K562 (cell line): ENCODE measurements around the gene EMILIN1. TPM values are rescaled to one million over a fixed set of nuclear protein-coding genes. Genes with fewer than 3 reads are reported as not detected.

Source experiments
- BDP1 ChIP-seq: IDR thresholded peaks from 3 replicates; pipeline ENCODE4 v1.6.1; 2011; ENCODE audit not compliant: insufficient read length, insufficient read depth
- ELK1 ChIP-seq: sonication (generic); formaldehyde crosslinking; IDR thresholded peaks from 2 replicates; pipeline ENCODE4 v1.8.1; 2022; ENCODE audit warnings: missing genetic modification reagents
- HDAC2 ChIP-seq: fragments of 450-650 bp; IDR thresholded peaks from 2 replicates; pipeline ENCODE4 v1.6.1; 2016; ENCODE audit warnings: mild to moderate bottlenecking
- HSF4 ChIP-seq: fragments of 250-450 bp; sonication (Bioruptor Pico); IDR thresholded peaks from 2 replicates; pipeline ENCODE4 v2.1.2; 2022; ENCODE audit warnings: mild to moderate bottlenecking, moderate library complexity, borderline replicate concordance
- L3MBTL2 ChIP-seq: fragments of 450-650 bp; IDR thresholded peaks from 2 replicates; pipeline ENCODE4 v1.6.1; 2016; ENCODE audit warnings: mild to moderate bottlenecking, moderate library complexity
- NCOA1 ChIP-seq: fragments of 450-650 bp; IDR thresholded peaks from 2 replicates; pipeline ENCODE4 v1.6.1; 2016; ENCODE audit warnings: low read depth
- SMARCA4 ChIP-seq: fragments of 450-650 bp; IDR thresholded peaks from 2 replicates; pipeline ENCODE4 v1.6.1; 2016
- TBL1XR1 ChIP-seq, 2 experiments: IDR thresholded peaks; 2 replicates each; pipeline ENCODE4 v1.6.1; 2012; ENCODE audit warnings: improper control_type of control experiment in 2 of 2, low read length in 2 of 2, mild to moderate bottlenecking in 1 of 2
- TEAD1 ChIP-seq, 2 experiments: fragments of 450-650 bp in 1 of 2; sonication (generic) in 1 of 2; formaldehyde crosslinking; IDR thresholded peaks; 2 replicates each; pipeline versions ENCODE4 v1.4.0 to v1.8.0; 2020 to 2022; ENCODE audit warnings: mild to moderate bottlenecking in 2 of 2, missing genetic modification reagents in 1 of 2
- ZNF592 ChIP-seq: fragments of 450-650 bp; IDR thresholded peaks from 2 replicates; pipeline ENCODE4 v1.6.1; 2017; ENCODE audit warnings: antibody characterized with exemption, mild to moderate bottlenecking
- polyA plus RNA-seq, 8 experiments: library from polyadenylated mRNA; depleted of rRNA in 4 of 8; stranded (reverse) in 5 of 8; unstranded in 3 of 8; fragments of >200 nt; fragmentation: Nextera tagmentation in 2 of 8; fragmentation: Illumina TruSeq in 1 of 8; extraction: Ambion mirVana in 2 of 8; extraction: Trizol in 1 of 8; gene quantifications; 2 replicates each; pipeline versions ENCODE4 v1.2.1 to v1.2.3, GENCODE V29; 2011 to 2014; ENCODE audit warnings: inconsistent platforms in 1 of 8, missing spikeins in 1 of 8
- total RNA-seq, 7 experiments: library from RNA; depleted of rRNA in 6 of 7; stranded (reverse); fragments of >200 nt in 6 of 7; fragmentation: Illumina TruSeq in 2 of 7; extraction: Trizol in 2 of 7; gene quantifications; 2 replicates each; pipeline versions ENCODE4 v1.2.1 to v1.2.3, GENCODE V29; 2011 to 2021; ENCODE audit warnings: low replicate concordance in 1 of 7
- TF ChIP-seq, protein P1 (sequence below): fragments of 200-800 bp; sonication (Bioruptor generic); IDR thresholded peaks from 2 replicates; pipeline ENCODE4 v1.6.1; 2017; ENCODE audit warnings: missing genetic modification characterization, missing compliant biosample characterization
- TF ChIP-seq, protein P2 (sequence below), 3 experiments: fragments of 200-800 bp in 1 of 3; fragments of 250-450 bp in 1 of 3; fragments of 450-650 bp in 1 of 3; sonication (Bioruptor Pico) in 1 of 3; sonication (Bioruptor generic) in 1 of 3; formaldehyde crosslinking in 1 of 3; IDR thresholded peaks; 2 replicates each; pipeline versions ENCODE4 v1.6.1 to v1.8.0; 2016 to 2022; ENCODE audit warnings: mild to moderate bottlenecking in 2 of 3, missing genetic modification characterization in 2 of 3, missing compliant biosample characterization in 1 of 3, moderate library complexity in 1 of 3
- TF ChIP-seq, protein P3 (sequence below), 3 experiments: fragments of 200-800 bp in 1 of 3; sonication (Bioruptor generic) in 1 of 3; sonication (generic) in 1 of 3; formaldehyde crosslinking in 1 of 3; IDR thresholded peaks; 2 replicates each; pipeline versions ENCODE4 v1.6.1 to v1.8.0; 2016 to 2022; ENCODE audit warnings: mild to moderate bottlenecking in 2 of 3, missing compliant biosample characterization in 2 of 3, missing genetic modification characterization in 2 of 3, missing genetic modification reagents in 1 of 3

The EMILIN1 gene
- total and polyA plus RNA-seq, 9 of the 15 experiments (the other 6 are each of a cell fraction or from before 2014, with no cell fraction given), result 0.04 to 2.7 (median 0.54) TPM; not detected in 2

DNA sequence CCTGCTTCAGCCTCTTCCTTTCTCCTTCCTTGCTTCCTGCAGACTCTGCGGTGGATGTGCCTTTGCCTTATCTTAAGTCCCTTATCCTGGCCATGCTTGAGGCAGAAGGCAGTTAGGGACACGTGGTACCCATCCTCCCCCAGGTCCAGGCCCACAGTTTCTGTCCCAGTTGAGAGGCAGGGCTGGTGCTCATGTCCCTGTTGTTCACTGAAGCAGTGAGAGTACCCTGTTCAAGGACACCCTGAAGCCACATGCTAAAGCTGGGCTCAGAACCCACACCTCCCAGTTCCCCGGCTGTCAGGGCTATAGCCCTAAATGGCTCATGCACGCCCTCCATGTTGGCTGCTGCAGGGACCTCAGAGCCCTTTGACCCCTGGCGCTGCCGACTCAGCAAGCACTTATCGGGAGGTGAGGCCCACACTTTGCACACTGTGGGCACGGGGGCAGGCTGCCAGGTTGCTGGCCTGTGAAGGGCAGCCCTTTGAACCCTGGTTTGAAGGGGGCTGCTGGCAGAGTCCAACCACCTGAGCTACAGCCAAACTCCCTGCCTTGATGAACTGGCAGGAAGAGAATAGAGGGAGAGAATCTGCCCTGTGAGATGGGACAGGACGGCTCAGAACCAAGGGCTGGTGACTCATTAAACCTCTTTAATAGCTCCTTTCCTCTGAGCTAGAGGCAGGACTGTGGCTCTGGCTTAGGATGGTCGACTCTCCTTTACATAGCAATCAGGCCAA, 14.4 kb downstream of the EMILIN1 start (continued):
- TF ChIP-seq ZNF592 (peak; percentile 98), L3MBTL2 (peak; percentile 96), TEAD1 (CRISPR knock-in tag; IDR thresholded peaks at IDR 0.05) (peak in 1 of 2 experiments; percentile 67; a peak in 1 of 4 replicates), BDP1 (no peak), NCOA1 (peak; percentile 46; the same call in 1 of the 2 replicates), HDAC2 (peak; percentile 84), SMARCA4 (peak; percentile 75; the same call in 1 of the 2 replicates), ELK1 (CRISPR knock-in tag) (no peak), HSF4 (peak; percentile 54; the same call in 1 of the 2 replicates), TBL1XR1 (IDR thresholded peaks at IDR 0.05; ENCODE audit: low read length in 2 of 2) (0 out of 4 replicates have a peak, but pooled peaks of 1 of the 2 experiments have one; percentile 14)
- TF ChIP-seq, protein P1, sequence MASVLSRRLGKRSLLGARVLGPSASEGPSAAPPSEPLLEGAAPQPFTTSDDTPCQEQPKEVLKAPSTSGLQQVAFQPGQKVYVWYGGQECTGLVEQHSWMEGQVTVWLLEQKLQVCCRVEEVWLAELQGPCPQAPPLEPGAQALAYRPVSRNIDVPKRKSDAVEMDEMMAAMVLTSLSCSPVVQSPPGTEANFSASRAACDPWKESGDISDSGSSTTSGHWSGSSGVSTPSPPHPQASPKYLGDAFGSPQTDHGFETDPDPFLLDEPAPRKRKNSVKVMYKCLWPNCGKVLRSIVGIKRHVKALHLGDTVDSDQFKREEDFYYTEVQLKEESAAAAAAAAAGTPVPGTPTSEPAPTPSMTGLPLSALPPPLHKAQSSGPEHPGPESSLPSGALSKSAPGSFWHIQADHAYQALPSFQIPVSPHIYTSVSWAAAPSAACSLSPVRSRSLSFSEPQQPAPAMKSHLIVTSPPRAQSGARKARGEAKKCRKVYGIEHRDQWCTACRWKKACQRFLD (CRISPR knock-in tag), result peak; percentile 91
- TF ChIP-seq, protein P2, sequence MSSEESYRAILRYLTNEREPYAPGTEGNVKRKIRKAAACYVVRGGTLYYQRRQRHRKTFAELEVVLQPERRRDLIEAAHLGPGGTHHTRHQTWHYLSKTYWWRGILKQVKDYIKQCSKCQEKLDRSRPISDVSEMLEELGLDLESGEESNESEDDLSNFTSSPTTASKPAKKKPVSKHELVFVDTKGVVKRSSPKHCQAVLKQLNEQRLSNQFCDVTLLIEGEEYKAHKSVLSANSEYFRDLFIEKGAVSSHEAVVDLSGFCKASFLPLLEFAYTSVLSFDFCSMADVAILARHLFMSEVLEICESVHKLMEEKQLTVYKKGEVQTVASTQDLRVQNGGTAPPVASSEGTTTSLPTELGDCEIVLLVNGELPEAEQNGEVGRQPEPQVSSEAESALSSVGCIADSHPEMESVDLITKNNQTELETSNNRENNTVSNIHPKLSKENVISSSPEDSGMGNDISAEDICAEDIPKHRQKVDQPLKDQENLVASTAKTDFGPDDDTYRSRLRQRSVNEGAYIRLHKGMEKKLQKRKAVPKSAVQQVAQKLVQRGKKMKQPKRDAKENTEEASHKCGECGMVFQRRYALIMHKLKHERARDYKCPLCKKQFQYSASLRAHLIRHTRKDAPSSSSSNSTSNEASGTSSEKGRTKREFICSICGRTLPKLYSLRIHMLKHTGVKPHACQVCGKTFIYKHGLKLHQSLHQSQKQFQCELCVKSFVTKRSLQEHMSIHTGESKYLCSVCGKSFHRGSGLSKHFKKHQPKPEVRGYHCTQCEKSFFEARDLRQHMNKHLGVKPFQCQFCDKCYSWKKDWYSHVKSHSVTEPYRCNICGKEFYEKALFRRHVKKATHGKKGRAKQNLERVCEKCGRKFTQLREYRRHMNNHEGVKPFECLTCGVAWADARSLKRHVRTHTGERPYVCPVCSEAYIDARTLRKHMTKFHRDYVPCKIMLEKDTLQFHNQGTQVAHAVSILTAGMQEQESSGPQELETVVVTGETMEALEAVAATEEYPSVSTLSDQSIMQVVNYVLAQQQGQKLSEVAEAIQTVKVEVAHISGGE (CRISPR knock-in tag; IDR thresholded peaks at IDR 0.05), result peak in 1 of 3 experiments; percentile 82; a peak in 2 of 6 replicates
- TF ChIP-seq, protein P3, sequence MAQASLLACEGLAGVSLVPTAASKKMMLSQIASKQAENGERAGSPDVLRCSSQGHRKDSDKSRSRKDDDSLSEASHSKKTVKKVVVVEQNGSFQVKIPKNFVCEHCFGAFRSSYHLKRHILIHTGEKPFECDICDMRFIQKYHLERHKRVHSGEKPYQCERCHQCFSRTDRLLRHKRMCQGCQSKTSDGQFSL (CRISPR knock-in tag; IDR thresholded peaks at IDR 0.05), result no peak
- TF ChIP-seq, protein P3 (tag; IDR thresholded peaks at IDR 0.05), result peak in 1 of 2 experiments; percentile 56; a peak in 1 of 4 replicates
